GM18502 (cell line): ENCODE results near the gene AHCYL1.
A peak's percentile ranks its signal among the peaks of the same experiment; 100 is the strongest.
"Not testable (repeated sequence)": the region's sequence is repeated elsewhere in the genome, so short reads cannot be mapped to it uniquely, and the experiment has no call there.

Experiments used
- ATAC-seq: cut with Tn5 transposase; IDR thresholded peaks from one replicate; pipeline ENCODE4 v1.9.1; 2021; ENCODE audit warnings: mild to moderate bottlenecking; ENCODE audit not compliant: unreplicated experiment, poor library complexity

The AHCYL1 gene

GRCh38 chr1:109984456-109985246, at the start of gene AHCYL1:
AHCYL1 (plus strand) TSS chr1:109984765; CDS start chr1:109985053, 288 bp downstream.
- ATAC-seq, result peak; percentile 97

GRCh38 chr1:109935451-109935900, 49.1 kb upstream of the AHCYL1 start:
- ATAC-seq, result no peak

- ATAC-seq, result no peak
Observed at GRCh38 chr1:109937738-109938137, 46.8 kb upstream of the AHCYL1 start.

GRCh38 chr1:109938556-109938955, 46.0 kb upstream of the AHCYL1 start:
- ATAC-seq, result no peak

GRCh38 chr1:109942434-109942833, 42.1 kb upstream of the AHCYL1 start:
- ATAC-seq, result no peak

- ATAC-seq, result no peak
Observed at GRCh38 chr1:109944541-109944940, 40.0 kb upstream of the AHCYL1 start.

GRCh38 chr1:109946511-109946910, 38.1 kb upstream of the AHCYL1 start:
- no peak for ATAC-seq

GRCh38 chr1:109947582-109948284, 36.8 kb upstream of the AHCYL1 start:
- no peak for ATAC-seq

GRCh38 chr1:109948285-109948630, 36.3 kb upstream of the AHCYL1 start:
- no peak for ATAC-seq

- ATAC-seq, result no peak
Observed at GRCh38 chr1:109950038-109950437, 34.5 kb upstream of the AHCYL1 start.

- ATAC-seq, result no peak
Observed at GRCh38 chr1:109950509-109950908, 34.1 kb upstream of the AHCYL1 start.

- ATAC-seq, result not testable (repeated sequence)
Observed at GRCh38 chr1:109951501-109951900, 33.1 kb upstream of the AHCYL1 start.

GRCh38 chr1:109954041-109954512, 30.5 kb upstream of the AHCYL1 start:
- no peak for ATAC-seq

GRCh38 chr1:109959632-109959973, 25.0 kb upstream of the AHCYL1 start:
- no peak for ATAC-seq

GRCh38 chr1:109959974-109960744, 24.4 kb upstream of the AHCYL1 start:
- ATAC-seq, result no peak

GRCh38 chr1:109960745-109961094, 23.8 kb upstream of the AHCYL1 start:
- no peak for ATAC-seq

- no peak for ATAC-seq
Observed at GRCh38 chr1:109963864-109964263, 20.7 kb upstream of the AHCYL1 start.

- ATAC-seq, result no peak
Observed at GRCh38 chr1:109969146-109969829, 15.3 kb upstream of the AHCYL1 start.

- ATAC-seq, result no peak
Observed at GRCh38 chr1:109969907-109970306, 14.7 kb upstream of the AHCYL1 start.

- no peak for ATAC-seq
Observed at GRCh38 chr1:109971559-109971958, 13.0 kb upstream of the AHCYL1 start.
